Measurements from ENCODE around the gene TPI1. TPM values are rescaled to one million over a fixed set of nuclear protein-coding genes. Genes with fewer than 3 reads are reported as not detected.

The TPI1 gene
- total RNA-seq, 1 experiment from 2014 or later: 1,141 TPM

DNA sequence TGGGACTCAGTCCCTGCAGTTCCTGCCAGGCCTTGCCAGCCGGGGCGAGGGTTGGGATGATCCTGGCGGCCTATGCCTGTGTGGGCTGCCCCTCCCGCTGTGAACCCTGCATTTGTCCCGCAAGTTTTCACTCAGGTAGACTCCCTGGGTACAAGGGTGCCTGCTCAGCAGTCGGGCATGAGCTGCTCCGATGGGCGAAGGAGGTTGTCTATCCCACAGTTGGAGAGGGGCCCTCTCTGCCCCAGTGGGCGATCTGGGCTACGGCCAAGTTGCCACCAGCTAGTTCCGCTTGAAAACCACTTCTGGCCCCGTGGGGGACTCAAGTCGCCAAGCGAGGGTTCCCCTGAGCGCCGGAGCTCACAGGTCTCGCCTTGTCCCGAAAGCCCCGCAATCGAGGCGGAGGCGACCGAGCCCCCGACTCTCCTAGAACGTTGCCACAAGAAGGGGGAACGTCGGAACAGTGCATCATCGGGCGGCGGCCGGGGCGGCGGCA is 365 bp upstream of the TPI1 start:
- ChIA-PET POLR2A (interaction anchor here (0.6 to 5.4 kb wide), 7 partner anchors 14 to 569 kb away, joined by 3 to 102 read pairs (median 3); partner anchors contain the start of genes CDCA3, COPS7A, RNU7-1 and USP5), CTCF (interaction anchor here (0.5 to 4.2 kb wide), 6 partner anchors 15 to 525 kb away, joined by 3 to 68 read pairs (median 5); partner anchors contain the start of genes ATN1, TNFRSF1A, USP5 and ZNF384)
- Mint-ChIP-seq H3K9me3 (ENCODE audit: unreplicated experiment) (no peaks in the 10 kb centered on the region), H3K4me3 (ENCODE audit: unreplicated experiment) (peak overlapping the region; percentile 95), H3K36me3 (ENCODE audit: insufficient read depth, unreplicated experiment) (peaks cover 99% of the 10 kb centered on the region), H3K27ac (ENCODE audit: unreplicated experiment) (peak overlapping the region; percentile 94), H3K27me3 (ENCODE audit: insufficient read depth, unreplicated experiment) (no peaks in the 10 kb centered on the region), H3K4me1 (ENCODE audit: low read depth, unreplicated experiment) (peaks cover 43% of the 10 kb centered on the region)
- peak overlapping the region; percentile 97 for H3K4me3 ChIP-seq (ENCODE audit: low read depth, low read length)
- TF ChIP-seq, protein P1, sequence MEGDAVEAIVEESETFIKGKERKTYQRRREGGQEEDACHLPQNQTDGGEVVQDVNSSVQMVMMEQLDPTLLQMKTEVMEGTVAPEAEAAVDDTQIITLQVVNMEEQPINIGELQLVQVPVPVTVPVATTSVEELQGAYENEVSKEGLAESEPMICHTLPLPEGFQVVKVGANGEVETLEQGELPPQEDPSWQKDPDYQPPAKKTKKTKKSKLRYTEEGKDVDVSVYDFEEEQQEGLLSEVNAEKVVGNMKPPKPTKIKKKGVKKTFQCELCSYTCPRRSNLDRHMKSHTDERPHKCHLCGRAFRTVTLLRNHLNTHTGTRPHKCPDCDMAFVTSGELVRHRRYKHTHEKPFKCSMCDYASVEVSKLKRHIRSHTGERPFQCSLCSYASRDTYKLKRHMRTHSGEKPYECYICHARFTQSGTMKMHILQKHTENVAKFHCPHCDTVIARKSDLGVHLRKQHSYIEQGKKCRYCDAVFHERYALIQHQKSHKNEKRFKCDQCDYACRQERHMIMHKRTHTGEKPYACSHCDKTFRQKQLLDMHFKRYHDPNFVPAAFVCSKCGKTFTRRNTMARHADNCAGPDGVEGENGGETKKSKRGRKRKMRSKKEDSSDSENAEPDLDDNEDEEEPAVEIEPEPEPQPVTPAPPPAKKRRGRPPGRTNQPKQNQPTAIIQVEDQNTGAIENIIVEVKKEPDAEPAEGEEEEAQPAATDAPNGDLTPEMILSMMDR (IDR thresholded peaks at IDR 0.05; ENCODE audit: insufficient read depth in 1 of 2, low read depth in 1 of 2, low read length in 1 of 2, severe bottlenecking in 1 of 2, unreplicated experiment in 1 of 2): no peak
- no peak for DNase-seq
- intact Hi-C loops (cut with micrococcal nuclease; ENCODE audit: unreplicated experiment): no loop called here
- no peaks in the 10 kb centered on the region for H3K9me3 ChIP-seq
- H3K4me1 ChIP-seq: peaks cover 28% of the 10 kb centered on the region
- no TSS peak for BruUV-seq (replicated peaks)
- peaks cover 18% of the 10 kb centered on the region for H3K36me3 ChIP-seq (ENCODE audit: control insufficient read depth, insufficient read depth, low read length)
- no peaks in the 10 kb centered on the region for H3K27me3 ChIP-seq (replicated peaks; ENCODE audit: control insufficient read depth, insufficient read depth, low read length)

DNA sequence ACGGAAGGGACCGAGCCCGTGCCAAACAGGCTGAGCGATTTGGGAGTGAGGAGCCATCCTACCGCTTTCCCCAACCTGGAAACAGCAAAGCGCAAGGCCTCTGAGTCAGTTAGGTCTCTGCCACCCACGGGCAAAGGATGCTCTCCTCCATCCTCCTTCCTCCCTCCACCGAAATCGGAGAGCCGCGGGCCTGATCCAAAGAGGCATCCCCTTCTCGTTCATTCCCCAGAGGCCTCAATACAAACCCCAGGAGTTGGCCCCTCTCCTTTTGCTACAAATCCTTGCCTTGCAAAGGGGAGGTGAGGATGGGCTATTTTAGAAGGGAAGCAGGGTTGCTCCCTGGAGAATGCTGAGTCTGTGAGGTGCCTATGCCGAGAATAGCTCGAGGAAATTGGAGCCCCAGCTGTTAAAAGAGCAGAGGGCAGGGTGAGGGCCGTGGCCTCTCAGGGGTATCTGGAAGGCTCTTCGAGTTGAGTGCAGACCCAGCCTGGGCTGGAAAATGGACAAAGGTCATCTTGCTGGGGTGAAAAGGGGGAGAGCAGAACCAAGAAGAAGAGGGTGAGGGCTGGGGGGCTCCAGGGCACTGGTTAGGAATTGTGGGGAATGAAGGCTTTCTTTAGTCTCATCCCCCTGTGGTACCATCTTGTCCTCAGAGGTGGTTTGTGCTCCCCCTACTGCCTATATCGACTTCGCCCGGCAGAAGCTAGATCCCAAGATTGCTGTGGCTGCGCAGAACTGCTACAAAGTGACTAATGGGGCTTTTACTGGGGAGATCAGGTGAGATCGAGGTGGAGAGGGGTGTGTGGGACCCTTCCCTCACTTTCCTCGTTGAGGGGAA is 1.1 kb downstream of the TPI1 start:
- peak overlapping the region; percentile 97 for H3K4me3 ChIP-seq (ENCODE audit: low read depth, low read length)
- no peaks in the 10 kb centered on the region for H3K9me3 ChIP-seq
- TF ChIP-seq, protein P1 (IDR thresholded peaks at IDR 0.05; ENCODE audit: insufficient read depth in 1 of 2, low read depth in 1 of 2, low read length in 1 of 2, severe bottlenecking in 1 of 2, unreplicated experiment in 1 of 2): no peak
- Mint-ChIP-seq H3K36me3 (ENCODE audit: insufficient read depth, unreplicated experiment) (peaks cover 99% of the 10 kb centered on the region), H3K27ac (ENCODE audit: unreplicated experiment) (peak overlapping the region; percentile 94), H3K4me1 (ENCODE audit: low read depth, unreplicated experiment) (peaks cover 47% of the 10 kb centered on the region), H3K9me3 (ENCODE audit: unreplicated experiment) (no peaks in the 10 kb centered on the region), H3K27me3 (ENCODE audit: insufficient read depth, unreplicated experiment) (no peaks in the 10 kb centered on the region), H3K4me3 (ENCODE audit: unreplicated experiment) (peak overlapping the region; percentile 95)
- BruUV-seq (replicated peaks): no TSS peak
- intact Hi-C loops (cut with micrococcal nuclease; ENCODE audit: unreplicated experiment): loop anchor here (1.0 to 2.0 kb wide), 5 partner anchors 16 to 74 kb away; partner anchors contain the start of genes RNU7-1 and USP5
- H3K4me1 ChIP-seq: peaks cover 31% of the 10 kb centered on the region
- peaks cover 14% of the 10 kb centered on the region for H3K36me3 ChIP-seq (ENCODE audit: control insufficient read depth, insufficient read depth, low read length)
- no peaks in the 10 kb centered on the region for H3K27me3 ChIP-seq (replicated peaks; ENCODE audit: control insufficient read depth, insufficient read depth, low read length)
- DNase-seq: no peak
- CTCF ChIA-PET: interaction anchor here (0.6 to 4.2 kb wide), 16 partner anchors 16 to 150 kb away, joined by 3 to 68 read pairs (median 8); partner anchors contain the start of genes C12orf57, CDCA3, LPCAT3 and LRRC23
- POLR2A ChIA-PET: interaction anchor here (0.8 to 5.4 kb wide), 10 partner anchors 16 to 179 kb away, joined by 3 to 102 read pairs (median 10); partner anchors contain the start of genes C12orf57, CDCA3, COPS7A and RNU7-1
